Keratinocyte (primary cell): ENCODE results near the gene SARNP. TPM values are rescaled to one million over a fixed set of nuclear protein-coding genes. Genes with fewer than 3 reads are reported as not detected.

Experiments used
- DNase-seq: peaks from one replicate; pipeline ENCODE4 v3.0.0-alpha.2; 2011; ENCODE audit warnings: low read depth, missing footprints, low spot score
- FAIRE-seq: peaks from 2 replicates; lab custom pipeline; 2011; peaks lifted over from hg19 to GRCh38; lab: Jason Lieb, UNC
- H2AFZ ChIP-seq: 2 replicates; pipeline ENCODE4 v1.6.0; 2012; ENCODE audit warnings: low read length, control low read depth, inconsistent platforms; ENCODE audit not compliant: control insufficient read depth
- H3K27ac ChIP-seq: 2 replicates; pipeline ENCODE4 v1.5.1; 2011; ENCODE audit warnings: low read length; ENCODE audit not compliant: control insufficient read depth, insufficient read depth
- H3K27me3 ChIP-seq: 3 replicates; pipeline ENCODE4 v1.6.0; 2011; ENCODE audit warnings: low read length; ENCODE audit not compliant: control insufficient read depth, insufficient read depth; ENCODE audit errors: extremely low read depth
- H3K36me3 ChIP-seq, 2 experiments: 2 replicates in 1 of 2; 3 replicates in 1 of 2; pipeline ENCODE4 v1.5.1; 2011; ENCODE audit warnings: low read length in 2 of 2, mild to moderate bottlenecking in 1 of 2; ENCODE audit not compliant: control insufficient read depth in 2 of 2, insufficient read depth in 2 of 2; ENCODE audit errors: extremely low read depth in 1 of 2
- H3K4me1 ChIP-seq: 3 replicates; pipeline ENCODE4 v1.5.1; 2011; ENCODE audit warnings: low read length; ENCODE audit not compliant: control insufficient read depth, insufficient read depth; ENCODE audit errors: extremely low read depth
- H3K4me2 ChIP-seq: 3 replicates; pipeline ENCODE4 v1.6.0; 2011; ENCODE audit warnings: low read depth, low read length; ENCODE audit not compliant: control insufficient read depth, insufficient read depth; ENCODE audit errors: extremely low read depth
- H3K4me3 ChIP-seq, 3 experiments: fragments of 200-600 bp in 1 of 3; sonication (generic) in 1 of 3; 2 replicates in 2 of 3; 3 replicates in 1 of 3; pipeline ENCODE4 v1.5.1; 2011 to 2016; ENCODE audit warnings: low read length in 3 of 3, mild to moderate bottlenecking in 3 of 3, control low read depth in 2 of 3, inconsistent platforms in 1 of 3, low read depth in 1 of 3, mixed read lengths in 1 of 3, mixed run types in 1 of 3, moderate library complexity in 1 of 3; ENCODE audit not compliant: control insufficient read depth in 2 of 3, insufficient read depth in 2 of 3; ENCODE audit errors: extremely low read depth in 1 of 3
- H3K79me2 ChIP-seq: 2 replicates; pipeline ENCODE4 v1.6.0; 2012; ENCODE audit warnings: low read length; ENCODE audit not compliant: control insufficient read depth, insufficient read depth
- H3K9ac ChIP-seq: 3 replicates; pipeline ENCODE4 v1.6.0; 2011; ENCODE audit warnings: low read length; ENCODE audit not compliant: control insufficient read depth, insufficient read depth; ENCODE audit errors: extremely low read depth
- H3K9me1 ChIP-seq: 3 replicates; pipeline ENCODE4 v1.6.0; 2011; ENCODE audit warnings: low read length; ENCODE audit not compliant: control insufficient read depth, insufficient read depth; ENCODE audit errors: extremely low read depth
- H3K9me3 ChIP-seq: 2 replicates; pipeline ENCODE4 v1.5.1; 2012; ENCODE audit warnings: low read depth, low read length; ENCODE audit not compliant: control insufficient read depth
- H4K20me1 ChIP-seq: 3 replicates; pipeline ENCODE4 v1.6.0; 2011; ENCODE audit warnings: low read length; ENCODE audit not compliant: control insufficient read depth, insufficient read depth; ENCODE audit errors: extremely low read depth
- CTCF ChIP-seq, 3 experiments: IDR thresholded peaks in 1 of 3; conservative IDR thresholded peaks in 1 of 3; optimal IDR thresholded peaks in 1 of 3; 2 replicates in 2 of 3; 3 replicates in 1 of 3; pipeline versions ENCODE3 to v1.5.1; 2011; ENCODE audit warnings: low read length in 3 of 3, mild to moderate bottlenecking in 3 of 3, moderate library complexity in 2 of 3, control low read depth in 1 of 3, inconsistent platforms in 1 of 3; ENCODE audit not compliant: insufficient read depth in 2 of 3; ENCODE audit errors: extremely low read depth in 1 of 3
- EZH2 ChIP-seq: IDR thresholded peaks from one replicate; pipeline ENCODE4 v1.6.1; 2012; ENCODE audit warnings: inconsistent platforms, mild to moderate bottlenecking, low read length, moderate library complexity
- dilution Hi-C: fragments of 300-500 bp; cut with MboI; formaldehyde crosslinking; loops from one replicate; pipeline ENCODE4 v1.7.0; 2020; ENCODE audit warnings: low sequenced_read_pairs; ENCODE audit not compliant: extremely low pct_ligation_motif_present
- polyA plus RNA-seq, 5 experiments: library from polyadenylated mRNA; depleted of rRNA in 3 of 5; stranded (reverse) in 3 of 5; stranded (forward) in 1 of 5; unstranded in 1 of 5; fragments of >200 nt; gene quantifications; 1 replicate in 1 of 5; 2 replicates in 3 of 5; 3 replicates in 1 of 5; pipeline versions ENCODE4 v1.2.1 to v1.2.3, GENCODE V29; 2011 to 2012; ENCODE audit warnings: missing spikeins in 2 of 5, low read depth in 1 of 5, low replicate concordance in 1 of 5

Gene SARNP
- polyA plus RNA-seq, 1 donor (not counting 4 experiments of a cell fraction or from before 2014, with no cell fraction given) = 168 TPM

- no peaks in the 10 kb centered on the region for H4K20me1 ChIP-seq
- H3K9me1 ChIP-seq = no peaks in the 10 kb centered on the region
- H3K4me3 ChIP-seq = no peak overlapping the region
- DNase-seq = no peak
- peaks cover 5 to 9% of the 10 kb centered on the region in 2 experiments for H3K36me3 ChIP-seq
- H3K79me2 ChIP-seq = no peaks in the 10 kb centered on the region
- no peak overlapping the region for H2AFZ ChIP-seq
- no peak overlapping the region for H3K9ac ChIP-seq
- no peak overlapping the region for H3K4me2 ChIP-seq
- no peak overlapping the region for H3K27ac ChIP-seq
- dilution Hi-C loops = no loop called here
- peaks cover 35% of the 10 kb centered on the region for H3K4me1 ChIP-seq
- TF ChIP-seq CTCF (optimal IDR thresholded peaks at IDR 0.05 in 1 of 3, IDR thresholded peaks at IDR 0.05 in 1 of 3, conservative IDR thresholded peaks at IDR 0.05 in 1 of 3; ENCODE audit: extremely low read depth in 1 of 3, insufficient read depth in 2 of 3, low read length in 3 of 3) = no peak
- TF ChIP-seq EZH2 = no peak
- H3K9me3 ChIP-seq = no peaks in the 10 kb centered on the region
- no peaks in the 10 kb centered on the region for H3K27me3 ChIP-seq
- no peak for FAIRE-seq
Observed at GRCh38 chr12:55719371-55719770, 98.2 kb downstream of the SARNP start.

- Histone ChIP-seq H3K27ac (no peak overlapping the region), H3K9ac (no peak overlapping the region), H2AFZ (no peak overlapping the region), H3K4me3 (no peak overlapping the region), H3K4me1 (peaks cover 38% of the 10 kb centered on the region), H3K36me3 (peaks cover 0 to 3% of the 10 kb centered on the region in 2 experiments), H4K20me1 (no peaks in the 10 kb centered on the region), H3K27me3 (no peaks in the 10 kb centered on the region), H3K9me1 (no peaks in the 10 kb centered on the region), H3K4me2 (no peak overlapping the region), H3K9me3 (no peaks in the 10 kb centered on the region), H3K79me2 (no peaks in the 10 kb centered on the region)
- DNase-seq = no peak
- dilution Hi-C loops = no loop called here
- TF ChIP-seq EZH2 (no peak), CTCF (optimal IDR thresholded peaks at IDR 0.05 in 1 of 3, IDR thresholded peaks at IDR 0.05 in 1 of 3, conservative IDR thresholded peaks at IDR 0.05 in 1 of 3; ENCODE audit: extremely low read depth in 1 of 3, insufficient read depth in 2 of 3, low read length in 3 of 3) (no peak)
- no peak for FAIRE-seq
Observed at GRCh38 chr12:55718624-55719275, 98.8 kb downstream of the SARNP start.
